Measurements from ENCODE around the gene SMIM35.

DNA sequence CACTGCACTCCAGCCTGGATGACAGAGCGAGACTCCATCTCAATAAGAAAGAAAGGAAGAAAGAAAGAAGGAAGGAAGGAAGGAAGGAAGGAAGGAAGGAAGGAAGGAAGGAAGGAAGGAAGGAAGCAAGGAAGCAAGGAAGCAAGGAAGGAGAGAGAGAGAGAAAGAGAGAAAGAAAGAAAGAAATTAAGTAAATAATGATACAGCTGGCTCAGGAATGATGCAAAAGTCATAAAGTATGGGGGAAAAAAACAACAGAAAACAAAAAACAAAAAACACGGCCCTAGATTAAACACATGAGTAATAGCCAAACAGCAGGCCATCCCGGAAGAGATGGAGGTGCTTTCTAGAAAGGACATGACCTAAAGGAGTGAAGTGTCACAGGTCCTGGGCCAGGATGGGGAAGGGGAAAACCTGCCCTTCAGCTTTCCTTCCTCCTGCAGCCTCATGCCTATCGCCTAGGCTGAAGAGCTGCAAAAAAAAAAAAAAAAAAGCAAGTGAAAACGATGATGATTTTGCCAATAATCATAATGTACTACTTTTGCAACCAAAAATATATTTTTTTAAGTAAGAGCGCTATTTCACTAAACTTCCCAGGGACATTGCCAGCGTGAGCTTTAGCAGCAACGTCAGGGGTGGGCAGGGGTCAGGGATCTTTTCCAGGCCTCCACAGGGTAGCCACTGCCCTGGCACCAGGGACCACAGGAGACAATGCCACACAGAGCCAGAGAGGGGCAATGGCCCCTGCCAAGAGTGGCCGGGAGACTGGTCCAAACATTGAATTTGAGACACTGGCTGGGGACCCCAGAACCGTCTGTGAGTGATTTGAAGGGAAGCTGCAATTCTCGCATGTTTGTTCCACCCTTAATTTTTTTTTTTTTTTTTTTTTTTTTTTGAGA lies 38.0 kb downstream of the SMIM35 start:
- TF ChIP-seq, protein P1, sequence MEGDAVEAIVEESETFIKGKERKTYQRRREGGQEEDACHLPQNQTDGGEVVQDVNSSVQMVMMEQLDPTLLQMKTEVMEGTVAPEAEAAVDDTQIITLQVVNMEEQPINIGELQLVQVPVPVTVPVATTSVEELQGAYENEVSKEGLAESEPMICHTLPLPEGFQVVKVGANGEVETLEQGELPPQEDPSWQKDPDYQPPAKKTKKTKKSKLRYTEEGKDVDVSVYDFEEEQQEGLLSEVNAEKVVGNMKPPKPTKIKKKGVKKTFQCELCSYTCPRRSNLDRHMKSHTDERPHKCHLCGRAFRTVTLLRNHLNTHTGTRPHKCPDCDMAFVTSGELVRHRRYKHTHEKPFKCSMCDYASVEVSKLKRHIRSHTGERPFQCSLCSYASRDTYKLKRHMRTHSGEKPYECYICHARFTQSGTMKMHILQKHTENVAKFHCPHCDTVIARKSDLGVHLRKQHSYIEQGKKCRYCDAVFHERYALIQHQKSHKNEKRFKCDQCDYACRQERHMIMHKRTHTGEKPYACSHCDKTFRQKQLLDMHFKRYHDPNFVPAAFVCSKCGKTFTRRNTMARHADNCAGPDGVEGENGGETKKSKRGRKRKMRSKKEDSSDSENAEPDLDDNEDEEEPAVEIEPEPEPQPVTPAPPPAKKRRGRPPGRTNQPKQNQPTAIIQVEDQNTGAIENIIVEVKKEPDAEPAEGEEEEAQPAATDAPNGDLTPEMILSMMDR (conservative IDR thresholded peaks at IDR 0.05; ENCODE audit: low read depth, low read length): no peak
- TF ChIP-seq EZH2 (IDR thresholded peaks at IDR 0.05; ENCODE audit: low read length, unreplicated experiment) (no peak), EZH2phosphoT487 (IDR thresholded peaks at IDR 0.05; ENCODE audit: borderline replicate concordance, low read length) (no peak)

All from PC-3 (cell line).